Tibial nerve (tissue), 4 donors: ENCODE results near the gene BAD.

Source experiments
- CTCF ChIP-seq, 5 experiments: fragments of 200-600 bp in 3 of 5; fragments of 450-650 bp in 2 of 5; sonication (generic) in 3 of 5; IDR thresholded peaks; one replicate each; pipeline ENCODE4 v1.5.1; 2016 to 2019; ENCODE audit warnings: antibody characterized with exemption in 5 of 5, mild to moderate bottlenecking in 3 of 5, moderate library complexity in 2 of 5
- EP300 ChIP-seq, 2 donors: sonication (generic); formaldehyde crosslinking; IDR thresholded peaks; one replicate each; pipeline ENCODE4 v1.6.1; 2017; ENCODE audit warnings: antibody characterized with exemption in 2 of 2, mild to moderate bottlenecking in 1 of 2
- POLR2A ChIP-seq, 2 donors: fragments of 450-650 bp; IDR thresholded peaks; one replicate each; pipeline ENCODE4 v1.6.1; 2017; ENCODE audit warnings: antibody characterized with exemption in 2 of 2, mild to moderate bottlenecking in 2 of 2, moderate library complexity in 2 of 2

GRCh38 chr11:64297699-64298358 lies 13.4 kb upstream of the BAD start:
- TF ChIP-seq CTCF (IDR thresholded peaks at IDR 0.05) (no peak), POLR2A (IDR thresholded peaks at IDR 0.05) (no peak), EP300 (IDR thresholded peaks at IDR 0.05) (no peak)
